ENCODE data around the gene CAND1.

Gene CAND1

DNA sequence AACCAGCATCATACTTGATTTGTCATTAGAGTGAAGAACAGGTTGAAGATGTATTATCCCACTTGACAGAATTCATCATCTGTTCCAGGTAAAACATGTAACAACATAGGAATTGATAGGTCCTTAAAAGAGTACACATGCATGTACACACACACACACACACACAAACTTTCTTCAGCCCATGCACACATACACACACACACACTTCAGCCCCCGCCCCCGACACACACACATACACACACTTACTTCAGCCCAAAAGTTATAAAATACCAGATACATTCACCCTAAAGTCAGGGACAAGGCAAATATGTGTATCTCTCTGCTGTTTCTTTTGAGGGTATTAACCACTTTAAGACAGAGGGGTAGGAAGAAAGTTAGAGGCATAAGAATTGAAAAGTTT, 15.4 kb downstream of the CAND1 start:
- Histone ChIP-seq H3K36me3 (ENCODE audit: low read length) (peaks cover 41% of the 10 kb centered on the region), H2AFZ (ENCODE audit: low read depth, low read length, severe bottlenecking) (no peak overlapping the region), H4K20me1 (ENCODE audit: low read depth, low read length) (peaks cover 60% of the 10 kb centered on the region)

DNA sequence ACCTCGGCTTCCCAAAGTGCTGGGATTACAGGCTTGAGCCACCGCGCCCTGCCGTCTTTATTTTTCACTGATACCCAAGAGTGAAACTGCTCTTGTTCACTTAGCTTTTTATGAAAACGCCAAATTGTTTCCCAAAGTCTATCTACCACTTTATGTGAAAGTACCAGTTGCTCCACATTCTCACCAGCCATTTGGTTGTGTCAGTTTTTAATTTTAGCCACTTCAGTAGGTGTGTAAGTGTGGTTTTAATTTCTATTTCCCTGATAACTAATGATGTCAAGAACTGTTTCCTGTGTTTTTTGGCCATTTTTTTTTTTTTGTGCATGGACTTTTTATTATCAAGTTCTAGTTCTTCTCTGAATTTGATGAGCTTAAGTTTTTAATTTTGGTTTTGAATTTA, 17.1 kb downstream of the CAND1 start:
- Histone ChIP-seq H4K20me1 (ENCODE audit: low read depth, low read length) (peaks cover 64% of the 10 kb centered on the region), H3K27ac (ENCODE audit: low read depth, low read length) (no peak overlapping the region), H3K9me2 (replicated peaks; ENCODE audit: insufficient read depth, low read length) (no peaks in the 10 kb centered on the region), H3K79me2 (ENCODE audit: insufficient read depth, low read length) (peaks cover 100% of the 10 kb centered on the region), H2AFZ (ENCODE audit: low read depth, low read length, severe bottlenecking) (no peak overlapping the region), H3K9me3 (ENCODE audit: insufficient read depth, low read length) (no peaks in the 10 kb centered on the region), H3K27me3 (ENCODE audit: low read length) (no peaks in the 10 kb centered on the region), H3K4me2 (ENCODE audit: low read depth, low read length, poor library complexity, severe bottlenecking) (no peak overlapping the region), H3K9ac (ENCODE audit: low read length) (no peak overlapping the region), H3K4me3 (ENCODE audit: insufficient read depth, low read length, poor library complexity, severe bottlenecking) (no peak overlapping the region), H3K36me3 (ENCODE audit: low read length) (peaks cover 48% of the 10 kb centered on the region), H3F3A (ENCODE audit: insufficient read depth) (no peaks in the 10 kb centered on the region; the same call in 1 of the 2 replicates)
- no peak for TF ChIP-seq EZH2phosphoT487 (conservative IDR thresholded peaks at IDR 0.05; ENCODE audit: low read length)
- TF ChIP-seq, protein P1, sequence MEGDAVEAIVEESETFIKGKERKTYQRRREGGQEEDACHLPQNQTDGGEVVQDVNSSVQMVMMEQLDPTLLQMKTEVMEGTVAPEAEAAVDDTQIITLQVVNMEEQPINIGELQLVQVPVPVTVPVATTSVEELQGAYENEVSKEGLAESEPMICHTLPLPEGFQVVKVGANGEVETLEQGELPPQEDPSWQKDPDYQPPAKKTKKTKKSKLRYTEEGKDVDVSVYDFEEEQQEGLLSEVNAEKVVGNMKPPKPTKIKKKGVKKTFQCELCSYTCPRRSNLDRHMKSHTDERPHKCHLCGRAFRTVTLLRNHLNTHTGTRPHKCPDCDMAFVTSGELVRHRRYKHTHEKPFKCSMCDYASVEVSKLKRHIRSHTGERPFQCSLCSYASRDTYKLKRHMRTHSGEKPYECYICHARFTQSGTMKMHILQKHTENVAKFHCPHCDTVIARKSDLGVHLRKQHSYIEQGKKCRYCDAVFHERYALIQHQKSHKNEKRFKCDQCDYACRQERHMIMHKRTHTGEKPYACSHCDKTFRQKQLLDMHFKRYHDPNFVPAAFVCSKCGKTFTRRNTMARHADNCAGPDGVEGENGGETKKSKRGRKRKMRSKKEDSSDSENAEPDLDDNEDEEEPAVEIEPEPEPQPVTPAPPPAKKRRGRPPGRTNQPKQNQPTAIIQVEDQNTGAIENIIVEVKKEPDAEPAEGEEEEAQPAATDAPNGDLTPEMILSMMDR (IDR thresholded peaks at IDR 0.05; ENCODE audit: insufficient read depth, low read length, poor library complexity, severe bottlenecking) = no peak

More for the DNA sequence above, 15.4 kb downstream of the CAND1 start:
- Histone ChIP-seq H3K9ac (ENCODE audit: low read length) (no peak overlapping the region), H3F3A (ENCODE audit: insufficient read depth) (no peaks in the 10 kb centered on the region; the same call in 1 of the 2 replicates), H3K4me3 (ENCODE audit: insufficient read depth, low read length, poor library complexity, severe bottlenecking) (no peak overlapping the region), H3K27me3 (ENCODE audit: low read length) (no peaks in the 10 kb centered on the region), H3K79me2 (ENCODE audit: insufficient read depth, low read length) (peaks cover 99% of the 10 kb centered on the region), H3K27ac (ENCODE audit: low read depth, low read length) (no peak overlapping the region), H3K9me3 (ENCODE audit: insufficient read depth, low read length) (no peaks in the 10 kb centered on the region), H3K4me2 (ENCODE audit: low read depth, low read length, poor library complexity, severe bottlenecking) (no peak overlapping the region), H3K9me2 (replicated peaks; ENCODE audit: insufficient read depth, low read length) (no peaks in the 10 kb centered on the region)
- TF ChIP-seq, protein P1 (IDR thresholded peaks at IDR 0.05; ENCODE audit: insufficient read depth, low read length, poor library complexity, severe bottlenecking) = no peak
- no peak for TF ChIP-seq EZH2phosphoT487 (conservative IDR thresholded peaks at IDR 0.05; ENCODE audit: low read length)

DNA sequence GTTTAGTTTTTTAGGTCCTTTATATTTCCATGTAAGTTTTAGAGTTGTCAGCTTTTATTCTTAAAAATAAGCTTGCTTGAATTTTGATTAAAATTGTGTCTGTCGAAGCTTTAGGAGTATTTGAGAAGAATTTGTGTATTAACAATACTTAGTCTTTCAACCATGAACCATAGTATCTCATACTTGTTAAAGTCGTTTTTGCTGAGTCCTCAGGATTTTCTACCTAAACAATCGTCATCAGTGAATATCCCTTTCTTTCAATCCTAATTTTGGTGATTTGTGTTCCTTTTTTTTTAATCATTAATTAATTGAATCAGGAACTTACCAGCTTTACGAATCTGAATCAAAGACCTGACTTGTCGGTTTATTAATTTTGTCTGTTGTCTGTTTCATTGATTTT, 18.2 kb downstream of the CAND1 start:
- Histone ChIP-seq H3K9me2 (replicated peaks; ENCODE audit: insufficient read depth, low read length) (no peaks in the 10 kb centered on the region), H3K4me2 (ENCODE audit: low read depth, low read length, poor library complexity, severe bottlenecking) (no peak overlapping the region), H3F3A (ENCODE audit: insufficient read depth) (no peaks in the 10 kb centered on the region; the same call in 1 of the 2 replicates), H3K27ac (ENCODE audit: low read depth, low read length) (no peak overlapping the region), H3K36me3 (ENCODE audit: low read length) (peaks cover 40% of the 10 kb centered on the region), H3K9ac (ENCODE audit: low read length) (no peak overlapping the region), H3K9me3 (ENCODE audit: insufficient read depth, low read length) (no peaks in the 10 kb centered on the region), H3K27me3 (ENCODE audit: low read length) (no peaks in the 10 kb centered on the region), H2AFZ (ENCODE audit: low read depth, low read length, severe bottlenecking) (no peak overlapping the region), H3K4me3 (ENCODE audit: insufficient read depth, low read length, poor library complexity, severe bottlenecking) (no peak overlapping the region), H4K20me1 (ENCODE audit: low read depth, low read length) (peaks cover 56% of the 10 kb centered on the region), H3K79me2 (ENCODE audit: insufficient read depth, low read length) (peaks cover 100% of the 10 kb centered on the region)
- TF ChIP-seq, protein P1 (IDR thresholded peaks at IDR 0.05; ENCODE audit: insufficient read depth, low read length, poor library complexity, severe bottlenecking) = no peak
- no peak for TF ChIP-seq EZH2phosphoT487 (conservative IDR thresholded peaks at IDR 0.05; ENCODE audit: low read length)
